Skeletal muscle cell (primary cell): ENCODE results near the gene ANAPC15.
A peak's percentile ranks its signal among the peaks of the same experiment; 100 is the strongest.
"Not testable (repeated sequence)": the region's sequence is repeated elsewhere in the genome, so short reads cannot be mapped to it uniquely, and the experiment has no call there.

Source experiments
- DNase-seq: peaks from one replicate; pipeline ENCODE4 v3.0.0-alpha.2; 2010; ENCODE audit warnings: low read depth
- H3K4me3 ChIP-seq: 2 replicates; pipeline ENCODE4 v1.5.1; 2011; ENCODE audit warnings: low read depth, mild to moderate bottlenecking, control low read depth, low read length, moderate library complexity

ANAPC15 gene

GRCh38 chr11:72112143-72112977, at the start of gene ANAPC15:
Gene ANAPC15, minus strand, starts transcription at chr11:72112695. Its CDS starts 1,419 bp downstream, at chr11:72111276.
- DNase-seq, result peak; percentile 97
- H3K4me3 ChIP-seq, result peak within 1 kb of the TSS; percentile 62

- no peak for DNase-seq
- no peak overlapping the region for H3K4me3 ChIP-seq
Measured at GRCh38 chr11:72160319-72160718, 47.8 kb upstream of the ANAPC15 start.

GRCh38 chr11:72157131-72157530, 44.6 kb upstream of the ANAPC15 start:
- no peak for DNase-seq
- no peak overlapping the region for H3K4me3 ChIP-seq

- H3K4me3 ChIP-seq, result no peak overlapping the region
- no peak for DNase-seq
Measured at GRCh38 chr11:72155751-72156150, 43.3 kb upstream of the ANAPC15 start.

GRCh38 chr11:72154816-72155215, 42.3 kb upstream of the ANAPC15 start:
- DNase-seq, result no peak
- H3K4me3 ChIP-seq, result no peak overlapping the region

- DNase-seq, H3K4me3 ChIP-seq: not testable (repeated sequence)
Measured at GRCh38 chr11:72153874-72154273, 41.4 kb upstream of the ANAPC15 start.

GRCh38 chr11:72150882-72151281, 38.4 kb upstream of the ANAPC15 start:
- DNase-seq, result no peak
- H3K4me3 ChIP-seq, result no peak overlapping the region

- no peak overlapping the region for H3K4me3 ChIP-seq
- no peak for DNase-seq
Measured at GRCh38 chr11:72146625-72147024, 34.1 kb upstream of the ANAPC15 start.

- H3K4me3 ChIP-seq, result no peak overlapping the region
- peak; percentile 12 for DNase-seq
Measured at GRCh38 chr11:72144807-72145565, 32.5 kb upstream of the ANAPC15 start.

GRCh38 chr11:72142543-72142942, 30.0 kb upstream of the ANAPC15 start:
- DNase-seq, H3K4me3 ChIP-seq: not testable (repeated sequence)

- not testable (repeated sequence) for DNase-seq, H3K4me3 ChIP-seq
Measured at GRCh38 chr11:72142086-72142485, 29.6 kb upstream of the ANAPC15 start.

GRCh38 chr11:72141066-72141465, 28.6 kb upstream of the ANAPC15 start:
- H3K4me3 ChIP-seq, result no peak overlapping the region
- peak; percentile 68 for DNase-seq

GRCh38 chr11:72140661-72141060, 28.2 kb upstream of the ANAPC15 start:
- DNase-seq, result no peak
- no peak overlapping the region for H3K4me3 ChIP-seq

GRCh38 chr11:72139500-72139899, 27.0 kb upstream of the ANAPC15 start:
- no peak for DNase-seq
- H3K4me3 ChIP-seq, result no peak overlapping the region

- no peak for DNase-seq
- no peak overlapping the region for H3K4me3 ChIP-seq
Measured at GRCh38 chr11:72138821-72139390, 26.4 kb upstream of the ANAPC15 start.

GRCh38 chr11:72136684-72137262, 24.3 kb upstream of the ANAPC15 start:
- DNase-seq, result no peak

GRCh38 chr11:72135891-72136683, 23.6 kb upstream of the ANAPC15 start:
- H3K4me3 ChIP-seq, result no peak overlapping the region
- no peak for DNase-seq

More at GRCh38 chr11:72136684-72137262, 24.3 kb upstream of the ANAPC15 start:
- no peak overlapping the region for H3K4me3 ChIP-seq

GRCh38 chr11:72135473-72135872, 23.0 kb upstream of the ANAPC15 start, which contains the start of gene FOLR3:
Gene FOLR3, plus strand, starts transcription at chr11:72135725. Its CDS starts 228 bp downstream, at chr11:72135953.
- H3K4me3 ChIP-seq, DNase-seq: not testable (repeated sequence)

GRCh38 chr11:72132646-72133045, 20.2 kb upstream of the ANAPC15 start:
- DNase-seq, result no peak
- no peak overlapping the region for H3K4me3 ChIP-seq
